GM12873 (cell line): ENCODE measurements around the gene STK39.

ENCODE experiments used
- TF ChIP-seq, protein P1 (sequence below): IDR thresholded peaks from 2 replicates; pipeline ENCODE4 v1.5.1; 2012; ENCODE audit warnings: low read depth, mild to moderate bottlenecking, moderate library complexity, low read length, control low read depth; ENCODE audit not compliant: insufficient read depth; ENCODE audit errors: missing control alignments

STK39 gene

DNA sequence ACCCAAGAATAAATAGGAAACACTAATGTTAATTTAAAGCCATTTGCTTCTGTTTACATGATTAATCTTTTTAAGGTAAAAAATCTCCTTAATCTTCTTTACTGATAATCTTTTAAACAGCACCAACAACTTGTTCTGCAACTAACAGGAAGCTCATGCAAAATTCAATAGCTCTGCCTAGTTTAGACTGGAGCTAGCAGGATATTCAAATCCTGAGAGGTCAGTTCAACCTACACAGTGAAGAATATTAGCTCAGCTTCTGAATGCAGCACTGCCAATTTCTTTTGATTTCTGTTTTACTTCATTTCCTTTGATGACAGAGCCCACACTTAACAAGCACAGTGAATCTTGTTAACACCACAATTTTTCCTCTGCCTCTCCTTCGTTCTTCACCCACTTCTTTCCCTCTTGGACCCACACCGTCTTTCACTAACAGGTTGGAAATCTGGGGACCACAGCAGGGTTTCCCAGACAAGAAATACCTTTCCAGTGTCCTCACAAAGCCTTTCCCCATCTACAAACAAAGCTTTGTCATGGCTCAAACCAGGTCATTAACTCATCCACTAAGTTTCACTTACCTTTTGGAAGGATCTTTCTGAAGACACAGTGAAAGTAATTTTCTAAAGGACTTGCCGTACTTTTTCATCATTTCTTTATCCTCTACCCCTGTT lies 109.8 kb downstream of the STK39 start:
- TF ChIP-seq, protein P1, sequence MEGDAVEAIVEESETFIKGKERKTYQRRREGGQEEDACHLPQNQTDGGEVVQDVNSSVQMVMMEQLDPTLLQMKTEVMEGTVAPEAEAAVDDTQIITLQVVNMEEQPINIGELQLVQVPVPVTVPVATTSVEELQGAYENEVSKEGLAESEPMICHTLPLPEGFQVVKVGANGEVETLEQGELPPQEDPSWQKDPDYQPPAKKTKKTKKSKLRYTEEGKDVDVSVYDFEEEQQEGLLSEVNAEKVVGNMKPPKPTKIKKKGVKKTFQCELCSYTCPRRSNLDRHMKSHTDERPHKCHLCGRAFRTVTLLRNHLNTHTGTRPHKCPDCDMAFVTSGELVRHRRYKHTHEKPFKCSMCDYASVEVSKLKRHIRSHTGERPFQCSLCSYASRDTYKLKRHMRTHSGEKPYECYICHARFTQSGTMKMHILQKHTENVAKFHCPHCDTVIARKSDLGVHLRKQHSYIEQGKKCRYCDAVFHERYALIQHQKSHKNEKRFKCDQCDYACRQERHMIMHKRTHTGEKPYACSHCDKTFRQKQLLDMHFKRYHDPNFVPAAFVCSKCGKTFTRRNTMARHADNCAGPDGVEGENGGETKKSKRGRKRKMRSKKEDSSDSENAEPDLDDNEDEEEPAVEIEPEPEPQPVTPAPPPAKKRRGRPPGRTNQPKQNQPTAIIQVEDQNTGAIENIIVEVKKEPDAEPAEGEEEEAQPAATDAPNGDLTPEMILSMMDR = no peak

- TF ChIP-seq, protein P1 = peak; percentile 50
Measured at GRCh38 chr2:168136392-168136977, 110.9 kb downstream of the STK39 start.

DNA sequence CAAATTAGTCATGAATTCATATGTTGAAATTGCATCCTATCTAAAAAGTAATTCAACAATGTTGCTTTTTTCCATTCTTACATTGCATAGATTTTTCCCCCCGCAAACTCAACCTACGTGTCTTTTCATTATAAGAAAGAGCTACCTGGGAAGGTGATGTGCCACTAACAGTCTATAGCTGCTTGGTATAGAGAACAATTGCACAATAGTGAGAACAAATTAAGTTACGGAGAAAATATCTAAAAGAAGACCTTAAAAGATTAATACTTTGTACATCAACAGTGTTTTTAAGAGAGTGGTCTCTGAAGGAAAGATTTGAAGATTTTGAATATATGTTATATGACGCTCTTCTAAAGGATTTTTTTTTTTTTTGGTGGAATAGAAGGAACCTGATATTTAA lies 111.8 kb downstream of the STK39 start:
- TF ChIP-seq, protein P1 = no peak

DNA sequence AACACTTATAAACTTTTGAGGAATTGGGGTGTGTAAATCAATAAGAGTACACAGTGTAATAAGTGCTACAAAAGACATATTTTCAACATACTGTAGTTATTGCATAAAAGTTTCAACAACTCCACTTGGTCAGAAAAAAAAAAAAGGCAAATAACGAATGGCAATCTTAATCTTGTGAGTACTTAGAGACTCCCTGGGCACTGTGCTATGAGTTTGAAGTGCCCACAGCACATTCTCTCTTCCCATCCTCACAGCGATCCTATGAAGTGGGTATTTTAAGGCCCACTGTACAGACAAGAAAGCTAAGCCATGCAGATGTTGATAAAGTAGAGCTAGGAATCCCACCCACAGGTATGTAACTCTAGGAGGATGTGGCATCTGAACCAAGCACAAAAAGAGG lies 112.3 kb downstream of the STK39 start:
- TF ChIP-seq, protein P1 = no peak

GRCh38 chr2:168134485-168134884 lies 112.9 kb downstream of the STK39 start:
- TF ChIP-seq, protein P1 = no peak

GRCh38 chr2:168132389-168132788 lies 115.0 kb downstream of the STK39 start:
- TF ChIP-seq, protein P1 = no peak

GRCh38 chr2:168130346-168130745 lies 117.0 kb downstream of the STK39 start:
- TF ChIP-seq, protein P1 = no peak
